Measurements from ENCODE around the gene SLFNL1. TPM values are rescaled to one million over a fixed set of nuclear protein-coding genes. Genes with fewer than 3 reads are reported as not detected.

SLFNL1 gene
- total RNA-seq, 2 experiments from 2014 or later = 0.08 to 0.17 TPM

GRCh38 chr1:41022424-41022823, 899 bp upstream of the SLFNL1 start:
- H3K9me3 ChIP-seq (ENCODE audit: control insufficient read depth in 1 of 2, insufficient read depth in 1 of 2, low read length in 2 of 2) = no peaks in the 10 kb centered on the region
- CTCF ChIA-PET = interaction anchor here (1.2 kb wide), 1 partner anchor 19 kb away, joined by 3 read pairs; no protein-coding TSS in a partner anchor

DNA sequence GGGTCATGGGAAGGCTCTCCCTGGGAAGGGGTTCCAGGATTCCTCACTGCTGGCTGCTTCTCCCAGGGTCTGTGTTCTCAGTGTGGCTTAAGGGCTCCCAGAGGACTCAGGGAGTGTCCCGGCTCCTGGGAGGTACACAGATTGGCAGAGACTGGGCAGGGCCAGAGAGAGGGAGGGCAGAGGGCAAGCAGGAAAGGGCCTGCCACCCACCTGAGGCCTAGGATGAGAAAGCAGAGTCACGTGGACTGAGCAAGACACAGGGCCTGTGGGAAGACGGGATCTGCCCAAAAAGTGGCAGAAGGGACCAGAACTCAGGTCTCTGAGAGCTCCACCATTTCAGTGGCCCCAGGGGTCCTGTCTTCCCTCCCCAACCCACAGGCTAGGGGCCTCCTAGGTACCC, 871 bp downstream of the SLFNL1 start:
- Mint-ChIP-seq H3K27ac (no peak overlapping the region), H3K27me3 (no peaks in the 10 kb centered on the region), H3K9me3 (no peaks in the 10 kb centered on the region), H3K4me1 (ENCODE audit: low read depth) (peaks cover 8% of the 10 kb centered on the region), H3K4me3 (no peak overlapping the region), H3K36me3 (ENCODE audit: low read depth) (no peaks in the 10 kb centered on the region)
- intact Hi-C loops (cut with DNase I, micrococcal nuclease) = no loop called here
- ATAC-seq (ENCODE audit: poor library complexity) = no peak
- DNase-seq = no peak
- Histone ChIP-seq H3K36me3 (ENCODE audit: insufficient read depth, low read length) (peaks cover 19% of the 10 kb centered on the region), H3K4me1 (ENCODE audit: insufficient read depth, low read length) (peaks cover 8% of the 10 kb centered on the region), H3K4me3 (ENCODE audit: low read length) (no peak overlapping the region), H3K27me3 (ENCODE audit: control insufficient read depth in 1 of 2, insufficient read depth in 2 of 2, low read length in 2 of 2) (no peaks in the 10 kb centered on the region), H3K27ac (ENCODE audit: low read depth in 1 of 2, low read length in 2 of 2) (peak overlapping the region in 1 of 2 donors; percentile 8), H3K9me3 (ENCODE audit: control insufficient read depth in 1 of 2, insufficient read depth in 1 of 2, low read length in 2 of 2) (no peaks in the 10 kb centered on the region)
- POLR2A ChIA-PET = no interaction called here
- TF ChIP-seq CTCF (IDR thresholded peaks at IDR 0.05) = no peak
- CTCF ChIA-PET = no interaction called here

More at GRCh38 chr1:41022424-41022823, 899 bp upstream of the SLFNL1 start:
- Histone ChIP-seq H3K27me3 (ENCODE audit: control insufficient read depth in 1 of 2, insufficient read depth in 2 of 2, low read length in 2 of 2) (no peaks in the 10 kb centered on the region), H3K27ac (ENCODE audit: low read depth in 1 of 2, low read length in 2 of 2) (no peak overlapping the region), H3K4me1 (ENCODE audit: insufficient read depth, low read length) (peaks cover 10% of the 10 kb centered on the region), H3K36me3 (ENCODE audit: insufficient read depth, low read length) (peaks cover 21% of the 10 kb centered on the region), H3K4me3 (ENCODE audit: low read length) (no peak overlapping the region)
- H3K36me3 Mint-ChIP-seq (ENCODE audit: low read depth) = peaks cover 6% of the 10 kb centered on the region
- peaks cover 13% of the 10 kb centered on the region for H3K4me1 Mint-ChIP-seq (ENCODE audit: low read depth)
- no peaks in the 10 kb centered on the region for H3K9me3 Mint-ChIP-seq
- TF ChIP-seq CTCF (IDR thresholded peaks at IDR 0.05) = no peak
- no peaks in the 10 kb centered on the region for H3K27me3 Mint-ChIP-seq
- ATAC-seq (ENCODE audit: poor library complexity) (no peak), DNase-seq (no peak)
- H3K4me3 Mint-ChIP-seq = no peak overlapping the region
- intact Hi-C loops (cut with DNase I, micrococcal nuclease) = no loop called here
- H3K27ac Mint-ChIP-seq = peak overlapping the region; percentile 42
- POLR2A ChIA-PET = interaction anchor here (0.9 kb wide), 1 partner anchor 9 kb away, joined by 4 read pairs; no protein-coding TSS in a partner anchor

DNA sequence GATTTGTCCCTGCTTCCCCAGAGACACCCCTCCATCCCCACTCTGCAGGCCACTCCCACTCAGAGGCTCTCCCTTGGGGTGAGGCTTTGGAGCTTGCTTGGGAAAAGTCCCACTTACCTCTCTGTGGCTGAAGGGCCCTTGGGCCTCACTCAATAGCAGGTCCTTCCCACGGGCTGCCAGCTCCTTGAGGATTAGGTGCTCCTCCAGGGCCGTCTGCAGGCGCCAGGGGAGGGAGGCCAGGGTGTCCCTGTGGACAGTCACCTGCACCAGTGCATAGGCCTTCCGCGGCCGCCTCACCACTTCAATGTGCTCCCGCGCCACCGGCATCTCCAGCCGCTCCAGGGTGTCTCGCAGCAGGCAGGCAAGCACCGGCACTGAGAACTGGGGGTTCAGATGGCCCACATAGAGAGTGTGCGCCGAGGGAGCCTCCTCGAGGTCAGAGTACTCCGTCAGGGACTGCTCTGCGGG, 1.4 kb downstream of the SLFNL1 start:
- Mint-ChIP-seq H3K4me1 (ENCODE audit: low read depth) (peaks cover 9% of the 10 kb centered on the region), H3K36me3 (ENCODE audit: low read depth) (no peaks in the 10 kb centered on the region), H3K27me3 (no peaks in the 10 kb centered on the region), H3K9me3 (no peaks in the 10 kb centered on the region), H3K27ac (no peak overlapping the region), H3K4me3 (no peak overlapping the region)
- Histone ChIP-seq H3K27me3 (ENCODE audit: control insufficient read depth in 1 of 2, insufficient read depth in 2 of 2, low read length in 2 of 2) (no peaks in the 10 kb centered on the region), H3K27ac (ENCODE audit: low read depth in 1 of 2, low read length in 2 of 2) (no peak overlapping the region), H3K4me3 (ENCODE audit: low read length) (no peak overlapping the region), H3K36me3 (ENCODE audit: insufficient read depth, low read length) (peaks cover 19% of the 10 kb centered on the region), H3K9me3 (ENCODE audit: control insufficient read depth in 1 of 2, insufficient read depth in 1 of 2, low read length in 2 of 2) (no peaks in the 10 kb centered on the region), H3K4me1 (ENCODE audit: insufficient read depth, low read length) (peaks cover 8% of the 10 kb centered on the region)
- intact Hi-C loops (cut with DNase I, micrococcal nuclease) = no loop called here
- no peak for DNase-seq
- ChIA-PET CTCF (no interaction called here), POLR2A (no interaction called here)
- no peak for TF ChIP-seq CTCF (IDR thresholded peaks at IDR 0.05)
- no peak for ATAC-seq (ENCODE audit: poor library complexity)
